Measurements from ENCODE around the gene STPG1.

GRCh38 chr1:24373710-24374109, 39.9 kb downstream of the STPG1 start:
- TF ChIP-seq POLR2A (IDR thresholded peaks at IDR 0.05): no peak
- TF ChIP-seq CTCF (IDR thresholded peaks at IDR 0.05): no peak
- TF ChIP-seq POLR2AphosphoS5 (IDR thresholded peaks at IDR 0.05): no peak

Measured in upper lobe of left lung (tissue), 4 donors.